H1 (cell line): ENCODE measurements around the gene TFF3. TPM values are rescaled to one million over a fixed set of nuclear protein-coding genes. Genes with fewer than 3 reads are reported as not detected.

Experiments used
- CTCF ChIA-PET: fragments of 300-600 bp; sonication (Branson Sonifier 250); formaldehyde crosslinking; loops from one replicate; lab custom pipeline; 2021; ENCODE audit not compliant: partially characterized antibody; lab: Charles Lee
- POLR2A ChIA-PET: fragments of 300-600 bp; sonication (Branson Sonifier 250); formaldehyde crosslinking; loops from one replicate; lab custom pipeline; 2021; ENCODE audit warnings: inconsistent platforms; ENCODE audit not compliant: partially characterized antibody; lab: Charles Lee
- DNase-seq, 2 experiments: peaks; one replicate each; pipeline versions ENCODE4 v3.0.0 to v3.0.0-alpha.2; 2010 to 2022; ENCODE audit warnings: low spot score in 2 of 2, low read depth in 1 of 2, mixed read lengths in 1 of 2
- FAIRE-seq: peaks from 2 replicates; lab custom pipeline; 2011; peaks lifted over from hg19 to GRCh38; lab: Jason Lieb, UNC
- H2AFZ ChIP-seq: 2 replicates; pipeline ENCODE4 v1.8.1; 2012; ENCODE audit warnings: low read length, inconsistent platforms
- H2AK5ac ChIP-seq: 2 replicates; pipeline ENCODE4 v1.6.1; 2013; ENCODE audit warnings: low read depth, low read length
- H2BK120ac ChIP-seq: replicated peaks from 2 replicates; pipeline ENCODE3; 2013; ENCODE audit warnings: low read depth, low read length, inconsistent platforms
- H2BK12ac ChIP-seq: 2 replicates; pipeline ENCODE4 v1.6.1; 2013; ENCODE audit warnings: low read depth, low read length
- H2BK15ac ChIP-seq: 2 replicates; pipeline ENCODE4 v1.6.1; 2013; ENCODE audit warnings: low read length
- H2BK20ac ChIP-seq: 2 replicates; pipeline ENCODE4 v1.6.1; 2013; ENCODE audit warnings: low read length
- H2BK5ac ChIP-seq: 2 replicates; pipeline ENCODE4 v1.6.1; 2013; ENCODE audit warnings: low read depth, low read length
- H3K14ac ChIP-seq: 2 replicates; pipeline ENCODE4 v1.6.1; 2013; ENCODE audit warnings: inconsistent platforms; ENCODE audit not compliant: insufficient read length
- H3K18ac ChIP-seq: 2 replicates; pipeline ENCODE4 v1.6.1; 2013; ENCODE audit warnings: low read length; ENCODE audit errors: extremely low read depth
- H3K23ac ChIP-seq: 2 replicates; pipeline ENCODE4 v1.6.1; 2013; ENCODE audit warnings: inconsistent platforms; ENCODE audit not compliant: insufficient read length
- H3K23me2 ChIP-seq: 2 replicates; pipeline ENCODE4 v1.6.1; 2013; ENCODE audit warnings: low read depth, low read length
- H3K27ac ChIP-seq: 2 replicates; pipeline ENCODE4 v1.6.1; 2011; ENCODE audit warnings: low read depth, low read length, inconsistent platforms
- H3K27me3 ChIP-seq, 4 experiments: replicated peaks in 1 of 4; 1 replicate in 1 of 4; 2 replicates in 3 of 4; pipeline versions ENCODE4 v1.6.1 to v1.8.1; 2011 to 2013; ENCODE audit warnings: low read length in 3 of 4, mild to moderate bottlenecking in 3 of 4, inconsistent platforms in 2 of 4, mixed read lengths in 2 of 4, moderate library complexity in 1 of 4; ENCODE audit not compliant: control insufficient read depth in 3 of 4, insufficient read depth in 3 of 4; ENCODE audit errors: extremely low read depth in 1 of 4
- H3K36me3 ChIP-seq, 4 experiments: 2 replicates each; pipeline versions ENCODE4 v1.6.1 to v1.8.1; 2011 to 2013; ENCODE audit warnings: mild to moderate bottlenecking in 4 of 4, low read length in 3 of 4, moderate library complexity in 2 of 4, control low read depth in 1 of 4, inconsistent platforms in 1 of 4; ENCODE audit not compliant: insufficient read depth in 4 of 4, control insufficient read depth in 2 of 4
- H3K4ac ChIP-seq: replicated peaks from 2 replicates; pipeline ENCODE3; 2013; ENCODE audit warnings: low read length, low read depth, mixed read lengths, inconsistent platforms; ENCODE audit not compliant: insufficient read length
- H3K4me1 ChIP-seq, 4 experiments: replicated peaks in 1 of 4; 1 replicate in 1 of 4; 2 replicates in 3 of 4; pipeline versions ENCODE4 v1.6.1 to v1.8.1; 2011 to 2013; ENCODE audit warnings: low read length in 3 of 4, inconsistent platforms in 2 of 4, mixed read lengths in 1 of 4; ENCODE audit not compliant: insufficient read depth in 4 of 4, control insufficient read depth in 3 of 4
- H3K4me2 ChIP-seq, 2 experiments: 2 replicates each; pipeline versions ENCODE4 v1.6.1 to v1.8.1; 2011 to 2013; ENCODE audit warnings: low read depth in 2 of 2, low read length in 2 of 2, control low read depth in 1 of 2, inconsistent platforms in 1 of 2, mild to moderate bottlenecking in 1 of 2; ENCODE audit not compliant: insufficient read depth in 1 of 2
- H3K4me3 ChIP-seq, 4 experiments: fragments of 200-600, 300-600 bp in 1 of 4; sonication (generic), shearing (Covaris generic), sonication (Bioruptor Twin) in 1 of 4; 2 replicates each; pipeline versions ENCODE4 v1.5.1 to v1.8.1; 2011 to 2016; ENCODE audit warnings: low read length in 4 of 4, low read depth in 3 of 4, control low read depth in 2 of 4, inconsistent platforms in 2 of 4, mild to moderate bottlenecking in 2 of 4, mixed read lengths in 1 of 4, moderate library complexity in 1 of 4; ENCODE audit not compliant: insufficient read depth in 2 of 4; ENCODE audit errors: extremely low read depth in 1 of 4
- H3K56ac ChIP-seq: replicated peaks from 2 replicates; pipeline ENCODE3; 2013; ENCODE audit warnings: low read depth, mild to moderate bottlenecking, mixed read lengths, low read length, inconsistent platforms; ENCODE audit not compliant: insufficient read length
- H3K79me1 ChIP-seq: 2 replicates; pipeline ENCODE4 v1.6.1; 2013; ENCODE audit warnings: low read depth, low read length, control low read depth
- H3K79me2 ChIP-seq, 2 experiments: 2 replicates each; pipeline versions ENCODE4 v1.6.1 to v1.8.1; 2012 to 2013; ENCODE audit warnings: low read length in 2 of 2, mild to moderate bottlenecking in 2 of 2, inconsistent platforms in 1 of 2; ENCODE audit not compliant: insufficient read depth in 2 of 2, control insufficient read depth in 1 of 2
- H3K9ac ChIP-seq, 4 experiments: replicated peaks in 1 of 4; 1 replicate in 1 of 4; 2 replicates in 3 of 4; pipeline versions ENCODE4 v1.6.1 to v1.8.1; 2011 to 2013; ENCODE audit warnings: low read depth in 3 of 4, low read length in 3 of 4, control low read depth in 2 of 4, mild to moderate bottlenecking in 2 of 4, moderate library complexity in 2 of 4, inconsistent platforms in 1 of 4; ENCODE audit errors: extremely low read depth in 1 of 4
- H3K9me3 ChIP-seq, 2 experiments: 2 replicates each; pipeline versions ENCODE4 v1.6.1 to v1.8.1; 2012 to 2013; ENCODE audit warnings: mild to moderate bottlenecking in 2 of 2, moderate library complexity in 2 of 2, control low read depth in 1 of 2, inconsistent platforms in 1 of 2, low read depth in 1 of 2, low read length in 1 of 2, mixed read lengths in 1 of 2; ENCODE audit not compliant: insufficient read depth in 2 of 2
- H4K20me1 ChIP-seq, 2 experiments: replicated peaks in 1 of 2; 2 replicates each; pipeline versions ENCODE3 to v1.8.1; 2011 to 2013; ENCODE audit warnings: inconsistent platforms in 2 of 2, low read length in 2 of 2, mild to moderate bottlenecking in 1 of 2; ENCODE audit not compliant: insufficient read depth in 2 of 2, control insufficient read depth in 1 of 2
- H4K5ac ChIP-seq: 2 replicates; pipeline ENCODE4 v1.6.1; 2013; ENCODE audit warnings: low read length, low read depth, mixed read lengths, inconsistent platforms; ENCODE audit not compliant: insufficient read length
- H4K8ac ChIP-seq: 2 replicates; pipeline ENCODE4 v1.8.0; 2013; ENCODE audit warnings: mild to moderate bottlenecking, moderate library complexity, low read length, inconsistent platforms; ENCODE audit not compliant: insufficient read depth; ENCODE audit errors: extremely low read depth
- H4K91ac ChIP-seq: replicated peaks from 2 replicates; pipeline ENCODE3; 2013; ENCODE audit warnings: low read length, mixed read lengths, inconsistent platforms; ENCODE audit not compliant: insufficient read length
- ATF2 ChIP-seq: IDR thresholded peaks from 2 replicates; pipeline ENCODE4 v1.6.1; 2012; ENCODE audit warnings: low read length, inconsistent platforms
- BRCA1 ChIP-seq: IDR thresholded peaks from 2 replicates; pipeline ENCODE4 v1.6.1; 2012; ENCODE audit warnings: low read depth, low read length, improper control_type of control experiment
- CBX8 ChIP-seq: fragments of 300-800, 300-1000 bp; sonication (generic); IDR thresholded peaks from 2 replicates; pipeline ENCODE4 v1.7.1; 2016; ENCODE audit warnings: low read depth, low read length, borderline replicate concordance
- CTBP2 ChIP-seq: IDR thresholded peaks from 2 replicates; pipeline ENCODE4 v1.7.0; 2011; ENCODE audit warnings: borderline replicate concordance, mild to moderate bottlenecking, moderate library complexity, mixed read lengths, low read length; ENCODE audit not compliant: insufficient read depth, insufficient read length
- GABPA ChIP-seq: IDR thresholded peaks from 2 replicates; pipeline ENCODE4 v1.6.1; 2011; ENCODE audit warnings: mild to moderate bottlenecking, low read length, moderate library complexity, borderline replicate concordance; ENCODE audit not compliant: insufficient read depth
- JUN ChIP-seq: IDR thresholded peaks from 2 replicates; pipeline ENCODE4 v1.6.1; 2011; ENCODE audit warnings: low read depth, mild to moderate bottlenecking, improper control_type of control experiment, low read length
- NRF1 ChIP-seq: IDR thresholded peaks from 2 replicates; pipeline ENCODE4 v1.6.1; 2011; ENCODE audit warnings: mild to moderate bottlenecking, low read depth, low read length, improper control_type of control experiment
- POLR2A ChIP-seq, 2 experiments: IDR thresholded peaks; 1 replicate in 1 of 2; 2 replicates in 1 of 2; pipeline ENCODE4 v1.6.1; 2011; ENCODE audit warnings: low read depth in 2 of 2, low read length in 2 of 2, mild to moderate bottlenecking in 2 of 2; ENCODE audit errors: control extremely low read depth in 1 of 2
- RNF2 ChIP-seq: fragments of 200-900, 300-1000 bp; sonication (generic); IDR thresholded peaks from 2 replicates; pipeline ENCODE4 v1.7.1; 2016; ENCODE audit warnings: borderline replicate concordance, low read depth, mild to moderate bottlenecking, antibody characterized with exemption, low read length; ENCODE audit not compliant: poor library complexity, severe bottlenecking; ENCODE audit errors: missing control alignments
- SIN3A ChIP-seq, 2 experiments: IDR thresholded peaks in 1 of 2; conservative IDR thresholded peaks in 1 of 2; 2 replicates each; pipeline ENCODE4 v1.6.1; 2011 to 2012; ENCODE audit warnings: low read length in 2 of 2, improper control_type of control experiment in 1 of 2, low read depth in 1 of 2, mild to moderate bottlenecking in 1 of 2
- TBP ChIP-seq: IDR thresholded peaks from 2 replicates; pipeline ENCODE4 v1.6.1; 2011; ENCODE audit warnings: low read depth, low read length, improper control_type of control experiment
- ZNF274 ChIP-seq: IDR thresholded peaks from 2 replicates; pipeline ENCODE4 v1.7.0; 2012; ENCODE audit warnings: low read length, borderline replicate concordance; ENCODE audit errors: extremely low read depth
- WGBS, 2 experiments: shearing (Covaris generic) in 1 of 2; methylation state at CpG; one replicate each; pipeline versions ENCODE4 v1.1.6 to v1.1.7; 2013 to 2015; ENCODE audit warnings: low lambda C conversion rate in 2 of 2, mixed read lengths in 2 of 2, inconsistent platforms in 1 of 2, low coverage in 1 of 2, missing lambda C conversion rate in 1 of 2; ENCODE audit not compliant: insufficient replicate concordance in 2 of 2, insufficient coverage in 1 of 2, insufficient read length in 1 of 2; ENCODE audit errors: extremely low coverage in 1 of 2, missing lambda C conversion rate in 1 of 2; 5-methylcytosine and 5-hydroxymethylcytosine counted together
- polyA plus RNA-seq, 7 experiments: library from polyadenylated mRNA; depleted of rRNA in 3 of 7; stranded (reverse) in 5 of 7; unstranded in 2 of 7; fragments of >200 nt in 5 of 7; fragments of 200-250 nt in 2 of 7; gene quantifications; 1 replicate in 5 of 7; 2 replicates in 1 of 7; 4 replicates in 1 of 7; pipeline versions ENCODE4 v1.2.1 to v1.2.3, GENCODE V29; 2011 to 2013; ENCODE audit warnings: missing spikeins in 2 of 7, mixed read lengths in 2 of 7
- total RNA-seq: library from RNA; stranded (reverse); fragmentation: NEBNext Ultra II Directional; extraction: Animal tissue kit (Norgen Biotek cat#: 25700); gene quantifications from 2 replicates; pipeline ENCODE4 v1.2.1, GENCODE V29; 2021

Gene TFF3
- total and polyA plus RNA-seq, 2 of the 8 experiments (the other 6 are each of a cell fraction or from before 2014, with no cell fraction given), result 1.7 to 6.7 TPM

DNA sequence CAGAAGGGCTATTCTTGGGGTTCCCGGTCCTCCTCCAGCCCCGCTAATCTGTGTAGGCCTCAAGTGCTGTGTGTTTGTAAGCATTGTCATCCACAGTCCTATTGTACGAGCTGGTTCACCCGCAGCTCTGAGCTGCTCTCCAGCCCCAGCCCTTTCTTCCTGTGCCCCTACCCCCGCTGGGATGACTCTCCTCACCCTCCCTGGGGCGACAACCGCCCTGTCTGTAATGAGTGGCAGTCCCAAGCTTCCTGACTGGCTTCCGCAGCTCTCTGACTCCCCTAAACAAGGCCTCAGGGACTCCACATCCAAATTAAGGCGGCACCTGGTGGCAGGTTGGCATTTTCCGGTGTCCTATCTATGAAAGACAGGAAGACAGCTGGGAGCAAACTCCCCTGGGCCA, 45.8 kb downstream of the TFF3 start:
- DNase-seq, result no peak
- Histone ChIP-seq H3K18ac (no peak overlapping the region), H3K79me1 (no peaks in the 10 kb centered on the region), H2BK20ac (no peak overlapping the region), H3K4me3 (no peak overlapping the region), H3K56ac (no peak overlapping the region), H2BK12ac (no peak overlapping the region), H2AFZ (no peak overlapping the region), H2AK5ac (no peak overlapping the region), H3K9me3 (no peaks in the 10 kb centered on the region), H3K4me1 (no peaks in the 10 kb centered on the region), H3K23me2 (peaks cover 3% of the 10 kb centered on the region; the same call in 1 of the 2 replicates), H4K5ac (no peak overlapping the region), H3K14ac (no peak overlapping the region), H3K23ac (no peak overlapping the region), H3K4me2 (no peak overlapping the region), H3K9ac (no peak overlapping the region), H4K20me1 (no peaks in the 10 kb centered on the region), H3K27ac (no peak overlapping the region), H3K4ac (no peak overlapping the region), H3K79me2 (no peaks in the 10 kb centered on the region), H3K27me3 (no peaks in the 10 kb centered on the region), H2BK120ac (no peak overlapping the region), H4K91ac (no peak overlapping the region), H3K36me3 (no peaks in the 10 kb centered on the region), H4K8ac (0 out of 2 replicates have a peak overlapping the region, but pooled peaks have one; percentile 77), H2BK15ac (no peak overlapping the region), H2BK5ac (no peak overlapping the region)
- WGBS, 2 experiments, result 84% methylated on average over 10 of the region's 10 CpGs; no CpG with 5 or more reads in 1 of the 2 experiments
- CTCF ChIA-PET, result interaction anchor here (0.8 to 5.1 kb wide), 12 partner anchors 10 to 182 kb away, joined by 3 to 50 read pairs (median 3); no protein-coding TSS in a partner anchor
- POLR2A ChIA-PET, result no interaction called here
- no peak for FAIRE-seq
- no peak for TF ChIP-seq SIN3A (conservative IDR thresholded peaks at IDR 0.05 in 1 of 2, IDR thresholded peaks at IDR 0.05 in 1 of 2; ENCODE audit: low read depth in 1 of 2, low read length in 2 of 2)
- TF ChIP-seq ATF2, result no peak
- no peak for TF ChIP-seq GABPA
- no peak for TF ChIP-seq BRCA1
- TF ChIP-seq RNF2, result no peak
- no peak for TF ChIP-seq CBX8
- no peak for TF ChIP-seq ZNF274
- no peak for TF ChIP-seq NRF1
- TF ChIP-seq TBP, result no peak
- TF ChIP-seq JUN, result no peak
- no peak for TF ChIP-seq CTBP2
- TF ChIP-seq POLR2A (IDR thresholded peaks at IDR 0.05; ENCODE audit: control extremely low read depth in 1 of 2, low read depth in 2 of 2, low read length in 2 of 2), result no peak
